ENCODE measurements around the gene REEP3.

DNA sequence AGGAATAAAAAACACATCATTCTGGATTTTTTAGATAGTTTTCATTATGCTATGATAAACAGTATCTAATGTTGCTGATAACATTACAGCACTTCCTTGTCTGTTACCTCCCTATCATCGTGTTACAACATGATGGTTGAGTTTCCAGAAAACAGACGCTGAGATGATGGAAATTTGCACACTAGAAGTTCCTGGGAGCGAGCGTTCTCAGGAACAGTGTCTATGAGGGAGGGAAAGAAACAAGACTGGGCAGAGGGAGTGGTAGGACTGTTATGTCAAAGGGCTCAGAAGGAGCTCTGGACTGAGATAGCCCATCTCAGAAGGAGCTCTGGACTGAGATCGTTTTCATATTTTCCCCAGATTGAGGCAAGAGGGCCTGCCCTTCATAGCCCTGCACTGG, 121.6 kb downstream of the REEP3 start:
- no peak for TF ChIP-seq CTCF (IDR thresholded peaks at IDR 0.05; ENCODE audit: control extremely low read depth in 1 of 3, insufficient read depth in 1 of 3, low read depth in 1 of 3, low read length in 3 of 3)
- TF ChIP-seq KDM5A (IDR thresholded peaks at IDR 0.05; ENCODE audit: low read length): no peak
- TF ChIP-seq BRCA1 (IDR thresholded peaks at IDR 0.05; ENCODE audit: low read depth, low read length): no peak

All from H1 (cell line).